GM21381 (cell line): ENCODE results near the gene GOLGA6B.
A peak's percentile ranks its signal among the peaks of the same experiment; 100 is the strongest.
"Not testable (repeated sequence)": the region's sequence is repeated elsewhere in the genome, so short reads cannot be mapped to it uniquely, and the experiment has no call there.

Experiments used
- ATAC-seq: cut with Tn5 transposase; IDR thresholded peaks from one replicate; pipeline ENCODE4 v1.9.1; 2021; ENCODE audit warnings: mild to moderate bottlenecking, moderate library complexity; ENCODE audit not compliant: unreplicated experiment

Gene GOLGA6B

GRCh38 chr15:72661081-72661480, 6.6 kb downstream of the GOLGA6B start:
- ATAC-seq: not testable (repeated sequence)

GRCh38 chr15:72663931-72664330, 9.4 kb downstream of the GOLGA6B start:
- not testable (repeated sequence) for ATAC-seq

- not testable (repeated sequence) for ATAC-seq
Measured at GRCh38 chr15:72665706-72666105, 11.2 kb downstream of the GOLGA6B start.

DNA sequence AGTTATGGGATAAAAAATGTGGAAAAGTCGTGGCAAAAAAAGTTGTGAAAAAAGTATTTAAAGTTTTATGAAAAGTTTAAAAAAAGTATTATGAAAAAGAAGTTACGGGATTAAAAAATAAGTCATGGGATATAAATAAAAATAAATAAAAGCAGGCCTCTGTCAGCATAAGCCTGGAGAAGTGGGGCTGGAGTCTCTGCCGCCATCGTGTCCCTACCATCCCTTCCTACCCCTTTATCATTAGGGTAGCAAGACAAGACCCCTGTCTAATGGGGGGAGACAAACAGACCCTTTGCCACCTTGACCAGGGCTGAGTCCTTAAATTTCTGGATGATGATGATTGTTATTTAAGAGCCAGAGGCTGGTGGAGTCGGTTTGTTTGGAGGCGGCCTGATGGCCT, 15.3 kb downstream of the GOLGA6B start:
- ATAC-seq: not testable (repeated sequence)

- peak; percentile 95 for ATAC-seq
Measured at GRCh38 chr15:72670656-72671352, 16.3 kb downstream of the GOLGA6B start.

- no peak for ATAC-seq
Measured at GRCh38 chr15:72671525-72671924, 17.0 kb downstream of the GOLGA6B start.

GRCh38 chr15:72676838-72677237, 22.3 kb downstream of the GOLGA6B start:
- ATAC-seq: no peak

DNA sequence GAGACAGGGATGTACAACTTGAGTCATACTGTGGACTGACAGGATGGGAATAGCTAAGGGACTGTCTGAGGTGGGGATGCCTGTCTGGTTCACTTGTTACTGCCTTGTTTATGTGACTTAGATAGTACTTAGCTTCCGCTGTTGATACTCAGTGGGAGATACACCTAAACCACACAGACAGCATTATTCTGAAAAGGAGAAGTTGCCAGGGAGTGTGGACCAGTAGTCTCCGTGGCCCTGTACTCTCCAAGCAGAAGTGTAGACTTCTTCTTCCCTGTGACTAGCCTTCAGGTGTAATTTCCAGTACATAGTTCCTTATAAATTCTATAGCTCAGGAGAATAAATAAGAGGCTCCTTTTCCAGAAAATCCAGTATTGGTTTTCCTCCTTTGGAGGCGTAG, 26.4 kb downstream of the GOLGA6B start:
- no peak for ATAC-seq

DNA sequence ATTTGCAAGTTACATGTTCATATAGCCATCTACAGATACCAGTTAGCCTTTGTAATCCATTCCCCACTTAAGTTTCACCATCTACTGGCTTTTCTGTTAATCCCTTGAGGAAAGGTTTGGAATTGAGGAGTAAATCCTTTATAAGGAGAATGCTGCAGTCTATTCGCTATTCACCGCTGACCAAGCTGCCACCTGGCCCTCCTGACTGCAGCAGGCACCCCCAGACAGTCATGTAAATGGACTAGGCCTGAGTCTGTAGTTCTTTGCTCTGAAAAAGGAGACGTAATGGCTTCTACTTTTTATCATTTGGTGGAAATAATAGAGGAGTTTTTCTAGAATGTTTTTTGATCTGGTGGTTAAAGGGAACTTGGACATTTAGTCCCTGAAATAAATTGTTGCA, 28.3 kb downstream of the GOLGA6B start:
- no peak for ATAC-seq

DNA sequence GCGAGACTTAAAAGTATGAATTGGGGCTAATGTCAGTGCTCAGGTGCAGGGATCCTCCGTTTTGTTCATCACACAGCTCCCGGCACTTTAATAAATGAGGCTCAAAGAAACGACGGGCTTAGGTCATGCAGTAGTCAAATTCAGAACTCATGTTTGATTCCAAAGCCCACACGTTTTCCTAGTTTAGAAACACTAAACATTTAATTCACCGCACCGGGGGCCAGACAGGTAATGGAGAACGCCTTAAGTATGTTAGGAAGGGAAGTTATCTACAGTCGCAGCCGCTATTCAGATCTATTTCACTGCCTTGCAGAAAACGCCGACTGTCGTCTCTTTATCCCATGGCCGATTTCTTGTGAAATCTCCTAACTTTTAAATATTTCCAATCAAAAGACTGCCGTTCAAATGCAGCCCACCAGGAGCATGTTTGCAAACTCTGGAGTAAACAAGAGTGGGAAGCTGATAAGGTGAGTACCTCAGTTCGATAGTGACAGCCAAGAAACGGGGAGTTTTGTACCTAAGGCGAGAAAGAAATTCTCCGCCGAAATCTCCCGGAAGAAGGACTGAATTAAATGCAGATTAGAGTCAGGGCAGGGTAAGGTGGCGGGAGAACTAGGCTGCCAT, 30.9 kb downstream of the GOLGA6B start:
- ATAC-seq: no peak

- peak; percentile 97 for ATAC-seq
Measured at GRCh38 chr15:72685925-72686794, 31.7 kb downstream of the GOLGA6B start, which contains the start of the genes BBS4 and HIGD2B. Gene BBS4, plus strand, starts transcription at chr15:72686207. Its CDS starts 21 bp downstream, at chr15:72686228. Gene HIGD2B, minus strand, starts transcription at chr15:72686182. Its CDS starts 9,808 bp downstream, at chr15:72676374.

GRCh38 chr15:72688697-72689096, 34.2 kb downstream of the GOLGA6B start:
- no peak for ATAC-seq

DNA sequence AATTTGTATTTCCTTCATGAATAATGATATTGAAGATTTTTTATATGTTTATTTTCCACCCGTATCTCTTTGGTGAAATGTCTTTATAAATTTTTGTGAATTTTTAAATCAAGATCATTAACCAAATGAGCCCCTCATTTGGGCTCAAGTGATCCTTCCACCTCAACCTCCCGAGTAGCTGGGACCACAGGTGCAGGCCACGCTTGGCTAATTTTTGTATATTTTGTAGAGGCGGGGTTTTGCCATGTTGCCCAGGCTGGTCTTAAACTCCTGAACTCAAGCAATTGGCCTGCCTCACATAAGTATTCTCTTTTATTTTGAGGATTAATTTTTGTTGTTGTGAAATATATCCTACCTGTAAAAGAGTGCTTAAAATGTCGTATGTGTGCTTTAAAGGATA, 36.4 kb downstream of the GOLGA6B start:
- ATAC-seq: no peak

DNA sequence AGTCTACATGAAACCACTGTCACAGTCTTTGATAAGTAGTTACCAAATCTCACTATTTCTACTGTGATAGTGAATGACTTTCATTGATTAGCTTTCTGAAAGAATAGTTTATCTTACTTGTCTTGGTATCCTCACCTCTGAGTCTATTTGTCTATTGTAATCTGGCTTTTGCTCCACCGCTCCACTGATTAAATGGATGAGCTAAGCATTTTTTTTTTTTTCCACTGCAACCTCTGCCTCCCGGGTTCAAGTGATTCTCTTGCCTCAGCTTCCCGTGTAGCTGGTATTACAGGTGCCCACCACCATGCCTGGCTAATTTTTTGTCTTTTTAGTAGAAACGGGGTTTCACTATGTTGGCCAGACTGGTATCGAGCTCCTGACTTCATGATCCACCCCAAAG, 44.4 kb downstream of the GOLGA6B start:
- no peak for ATAC-seq

GRCh38 chr15:72700076-72700475, 45.6 kb downstream of the GOLGA6B start:
- no peak for ATAC-seq

DNA sequence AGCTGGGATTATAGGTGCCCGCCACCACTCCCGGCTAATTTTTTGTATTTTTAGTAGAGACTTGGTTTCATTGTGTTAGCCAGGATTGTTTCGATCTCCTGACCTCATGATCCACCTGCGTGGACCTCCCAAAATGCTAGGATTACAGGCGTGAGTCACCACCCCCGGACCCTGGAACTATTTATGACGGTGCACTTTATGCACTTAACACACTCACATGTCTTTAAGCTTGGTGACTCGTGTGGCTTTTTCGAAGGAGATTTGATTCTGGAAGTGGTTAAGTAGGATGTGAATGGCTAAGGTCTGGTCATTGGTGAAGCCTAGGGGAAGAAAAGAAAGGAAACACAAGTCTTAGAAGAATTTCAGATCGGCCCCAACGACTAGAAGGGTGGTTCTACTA, 51.8 kb downstream of the GOLGA6B start:
- ATAC-seq: no peak

DNA sequence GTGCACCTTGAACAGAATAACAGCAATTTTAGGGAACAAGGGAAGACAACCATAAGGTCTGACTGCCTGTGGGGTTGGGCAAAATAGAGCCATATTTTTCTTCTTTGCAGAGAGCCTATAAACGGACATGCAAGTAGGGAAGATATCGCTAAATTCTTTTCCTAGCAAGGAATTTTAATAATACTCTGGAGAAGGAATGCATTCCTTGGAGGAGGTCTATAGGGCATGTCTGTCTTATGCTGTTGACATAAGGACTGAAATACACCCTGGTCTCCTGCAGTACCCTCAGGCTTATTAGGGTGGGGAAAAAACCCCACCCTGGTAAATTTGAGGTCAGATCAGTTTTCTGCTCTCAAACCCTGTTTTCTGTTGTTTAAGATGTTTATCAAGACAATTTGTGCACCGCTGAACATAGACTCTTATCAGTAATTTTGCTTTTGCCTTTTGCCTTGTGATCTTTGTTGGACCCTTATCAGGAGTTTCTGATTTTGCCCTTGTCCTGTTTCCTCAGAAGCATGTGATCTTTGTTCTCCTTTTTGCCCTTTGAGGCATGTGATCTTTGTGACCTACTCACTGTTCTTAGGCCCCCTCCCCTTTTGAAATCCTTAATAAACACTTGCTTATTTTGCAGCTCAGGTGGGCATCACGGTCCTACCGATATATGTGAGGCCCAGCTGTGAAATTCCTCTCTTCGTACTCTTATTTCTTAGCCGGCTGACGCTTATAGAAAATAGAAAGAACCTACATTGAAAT, 54.2 kb downstream of the GOLGA6B start:
- ATAC-seq: not testable (repeated sequence)
